ENCODE results near the gene TECTA. TPM values are rescaled to one million over a fixed set of nuclear protein-coding genes. Genes with fewer than 3 reads are reported as not detected.
A peak's percentile ranks its signal among the peaks of the same experiment; 100 is the strongest.
"Not testable (repeated sequence)": the region's sequence is repeated elsewhere in the genome, so short reads cannot be mapped to it uniquely, and the experiment has no call there.

TECTA gene
- total RNA-seq, 2 experiments from 2014 or later: 0.25 TPM

GRCh38 chr11:121105063-121105480, 4.0 kb downstream of the TECTA start:
- ChIA-PET CTCF (no interaction called here), POLR2A (no interaction called here)
- Mint-ChIP-seq H3K9me3 (no peaks in the 10 kb centered on the region), H3K27ac (no peak overlapping the region), H3K27me3 (peaks cover 7% of the 10 kb centered on the region), H3K36me3 (ENCODE audit: low read depth) (no peaks in the 10 kb centered on the region), H3K4me1 (no peaks in the 10 kb centered on the region), H3K4me3 (no peak overlapping the region)
- no peak for DNase-seq

GRCh38 chr11:121105481-121106195, 4.6 kb downstream of the TECTA start:
- peaks cover 7% of the 10 kb centered on the region for H3K27me3 Mint-ChIP-seq
- H3K27ac Mint-ChIP-seq: no peak overlapping the region
- H3K4me3 Mint-ChIP-seq: no peak overlapping the region
- no peak for DNase-seq
- ChIA-PET POLR2A (no interaction called here), CTCF (no interaction called here)
- H3K36me3 Mint-ChIP-seq (ENCODE audit: low read depth): no peaks in the 10 kb centered on the region
- no peaks in the 10 kb centered on the region for H3K4me1 Mint-ChIP-seq
- H3K9me3 Mint-ChIP-seq: no peaks in the 10 kb centered on the region

GRCh38 chr11:121106812-121107211, 5.8 kb downstream of the TECTA start:
- ChIA-PET CTCF (no interaction called here), POLR2A (no interaction called here)
- Mint-ChIP-seq H3K27me3 (peaks cover 3% of the 10 kb centered on the region), H3K27ac (no peak overlapping the region), H3K4me3 (no peak overlapping the region), H3K9me3 (no peaks in the 10 kb centered on the region), H3K36me3 (ENCODE audit: low read depth) (no peaks in the 10 kb centered on the region), H3K4me1 (no peaks in the 10 kb centered on the region)
- no peak for DNase-seq

GRCh38 chr11:121108413-121108812, 7.4 kb downstream of the TECTA start:
- CTCF ChIA-PET: no interaction called here

GRCh38 chr11:121109471-121109870, 8.4 kb downstream of the TECTA start:
- POLR2A ChIA-PET: no interaction called here
- Mint-ChIP-seq H3K27me3 (peaks cover 8% of the 10 kb centered on the region), H3K9me3 (no peaks in the 10 kb centered on the region), H3K4me1 (no peaks in the 10 kb centered on the region), H3K36me3 (ENCODE audit: low read depth) (no peaks in the 10 kb centered on the region), H3K4me3 (no peak overlapping the region), H3K27ac (no peak overlapping the region)
- no peak for DNase-seq
- CTCF ChIA-PET: interaction anchor here (0.6 kb wide), 1 partner anchor 471 kb away, joined by 4 read pairs; no protein-coding TSS in a partner anchor

More at GRCh38 chr11:121108413-121108812, 7.4 kb downstream of the TECTA start:
- no peak for DNase-seq
- H3K4me3 Mint-ChIP-seq: no peak overlapping the region
- no peaks in the 10 kb centered on the region for H3K36me3 Mint-ChIP-seq (ENCODE audit: low read depth)
- H3K27ac Mint-ChIP-seq: no peak overlapping the region
- H3K9me3 Mint-ChIP-seq: no peaks in the 10 kb centered on the region
- H3K27me3 Mint-ChIP-seq: peaks cover 8% of the 10 kb centered on the region
- POLR2A ChIA-PET: no interaction called here
- H3K4me1 Mint-ChIP-seq: no peaks in the 10 kb centered on the region

GRCh38 chr11:121109916-121110586, 9.0 kb downstream of the TECTA start:
- H3K27ac Mint-ChIP-seq: no peak overlapping the region
- CTCF ChIA-PET: interaction anchor here (0.8 kb wide), 1 partner anchor 13 kb away, joined by 3 read pairs; no protein-coding TSS in a partner anchor
- POLR2A ChIA-PET: no interaction called here
- DNase-seq: no peak
- H3K4me3 Mint-ChIP-seq: no peak overlapping the region
- H3K9me3 Mint-ChIP-seq: no peaks in the 10 kb centered on the region
- H3K27me3 Mint-ChIP-seq: peaks cover 8% of the 10 kb centered on the region
- no peaks in the 10 kb centered on the region for H3K4me1 Mint-ChIP-seq
- H3K36me3 Mint-ChIP-seq (ENCODE audit: low read depth): no peaks in the 10 kb centered on the region

- Mint-ChIP-seq H3K27ac (no peak overlapping the region), H3K9me3 (no peaks in the 10 kb centered on the region)
- POLR2A ChIA-PET: no interaction called here
Observed at GRCh38 chr11:121110871-121111724, 10.1 kb downstream of the TECTA start.

GRCh38 chr11:121112498-121113455, 11.7 kb downstream of the TECTA start:
- no peaks in the 10 kb centered on the region for H3K9me3 Mint-ChIP-seq
- peak; percentile 33 for DNase-seq
- no peaks in the 10 kb centered on the region for H3K36me3 Mint-ChIP-seq (ENCODE audit: low read depth)
- H3K4me1 Mint-ChIP-seq: no peaks in the 10 kb centered on the region
- peaks cover 8% of the 10 kb centered on the region for H3K27me3 Mint-ChIP-seq
- ChIA-PET POLR2A (no interaction called here), CTCF (no interaction called here)
- no peak overlapping the region for H3K27ac Mint-ChIP-seq
- no peak overlapping the region for H3K4me3 Mint-ChIP-seq

More at GRCh38 chr11:121110871-121111724, 10.1 kb downstream of the TECTA start:
- no peak for DNase-seq
- CTCF ChIA-PET: interaction anchor here (0.8 kb wide), 1 partner anchor 12 kb away, joined by 3 read pairs; no protein-coding TSS in a partner anchor
- Mint-ChIP-seq H3K27me3 (peaks cover 8% of the 10 kb centered on the region), H3K4me3 (no peak overlapping the region), H3K36me3 (ENCODE audit: low read depth) (no peaks in the 10 kb centered on the region), H3K4me1 (no peaks in the 10 kb centered on the region)

- Mint-ChIP-seq H3K9me3 (no peaks in the 10 kb centered on the region), H3K4me1 (no peaks in the 10 kb centered on the region), H3K36me3 (ENCODE audit: low read depth) (no peaks in the 10 kb centered on the region), H3K27me3 (peaks cover 8% of the 10 kb centered on the region), H3K4me3 (no peak overlapping the region), H3K27ac (no peak overlapping the region)
- POLR2A ChIA-PET: no interaction called here
- CTCF ChIA-PET: no interaction called here
- DNase-seq: no peak
Observed at GRCh38 chr11:121113611-121114010, 12.6 kb downstream of the TECTA start.

GRCh38 chr11:121115024-121115423, 14.0 kb downstream of the TECTA start:
- DNase-seq; H3K36me3 Mint-ChIP-seq (ENCODE audit: low read depth); CTCF ChIA-PET; H3K27ac Mint-ChIP-seq; H3K4me3 Mint-ChIP-seq; POLR2A ChIA-PET; H3K27me3 Mint-ChIP-seq; H3K4me1 Mint-ChIP-seq; H3K9me3 Mint-ChIP-seq: not testable (repeated sequence)

- CTCF ChIA-PET: no interaction called here
- no peaks in the 10 kb centered on the region for H3K4me1 Mint-ChIP-seq
- no peak for DNase-seq
- no peaks in the 10 kb centered on the region for H3K36me3 Mint-ChIP-seq (ENCODE audit: low read depth)
- H3K4me3 Mint-ChIP-seq: no peak overlapping the region
- no peaks in the 10 kb centered on the region for H3K27me3 Mint-ChIP-seq
- POLR2A ChIA-PET: no interaction called here
- peaks cover 5% of the 10 kb centered on the region for H3K9me3 Mint-ChIP-seq
- H3K27ac Mint-ChIP-seq: no peak overlapping the region
Observed at GRCh38 chr11:121117788-121118187, 16.7 kb downstream of the TECTA start.

GRCh38 chr11:121119440-121119839, 18.4 kb downstream of the TECTA start:
- H3K4me1 Mint-ChIP-seq: no peaks in the 10 kb centered on the region
- CTCF ChIA-PET: no interaction called here
- H3K27me3 Mint-ChIP-seq: no peaks in the 10 kb centered on the region
- DNase-seq: no peak
- POLR2A ChIA-PET: no interaction called here
- H3K36me3 Mint-ChIP-seq (ENCODE audit: low read depth): no peaks in the 10 kb centered on the region
- no peak overlapping the region for H3K4me3 Mint-ChIP-seq
- peaks cover 7% of the 10 kb centered on the region for H3K9me3 Mint-ChIP-seq
- no peak overlapping the region for H3K27ac Mint-ChIP-seq
